Testis (tissue), 3 donors: ENCODE results near the gene ETS1. TPM values are rescaled to one million over a fixed set of nuclear protein-coding genes. Genes with fewer than 3 reads are reported as not detected.

Experiments
- DNase-seq: peaks from one replicate; pipeline ENCODE4 v3.0.0-alpha.2; 2019
- H3K27ac ChIP-seq, 2 donors: fragments of 200-600 bp; sonication (generic); one replicate each; pipeline ENCODE4 v1.5.1; 2019
- H3K27me3 ChIP-seq: fragments of 200-600 bp; sonication (generic); one replicate; pipeline ENCODE4 v1.5.1; 2019
- H3K36me3 ChIP-seq: fragments of 200-600 bp; sonication (generic); one replicate; pipeline ENCODE4 v1.5.1; 2017; ENCODE audit warnings: low read depth; ENCODE audit errors: missing control alignments
- H3K4me1 ChIP-seq: fragments of 200-600 bp; sonication (generic); one replicate; pipeline ENCODE4 v1.5.1; 2019
- H3K4me3 ChIP-seq, 2 donors: fragments of 200-600 bp; sonication (generic); one replicate each; pipeline ENCODE4 v1.5.1; 2017 to 2019
- H3K9me3 ChIP-seq: fragments of 200-600 bp; sonication (generic); one replicate; pipeline ENCODE4 v1.5.1; 2017
- POLR2A ChIP-seq: fragments of 450-650 bp; IDR thresholded peaks from one replicate; pipeline ENCODE4 v1.6.1; 2017; ENCODE audit warnings: antibody characterized with exemption, mild to moderate bottlenecking, moderate library complexity
- WGBS, 2 donors: methylation state at CpG; one replicate each; pipeline ENCODE4 v1.1.5; 2018; 5-methylcytosine and 5-hydroxymethylcytosine counted together
- intact Hi-C: fragments of 100-400 bp; cut with DNase I; formaldehyde crosslinking; loops from one replicate; pipeline ENCODE4 v1.15.1; 2023; ENCODE audit warnings: low total_unique reads
- polyA plus RNA-seq: library from polyadenylated mRNA; stranded (reverse); fragments of 350-450 nt; fragmentation: Illumina TruSeq; extraction: RNeasy Lipid Tissue Mini Kit (QIAGEN cat#74804); gene quantifications from one replicate; pipeline ENCODE4 v1.2.3, GENCODE V29; 2014; ENCODE audit warnings: low read depth, low replicate concordance; ENCODE audit not compliant: insufficient read depth
- total RNA-seq, 2 donors: library from RNA; depleted of rRNA; stranded (reverse); fragments of >200 nt; gene quantifications; one replicate each; pipeline ENCODE4 v1.2.3, GENCODE V29; 2016
- TF ChIP-seq, protein P1 (sequence below), 3 experiments: fragments of 450-650 bp in 2 of 3; fragments of 200-600 bp in 1 of 3; sonication (generic) in 1 of 3; IDR thresholded peaks; one replicate each; pipeline ENCODE4 v1.5.1; 2016 to 2019; ENCODE audit warnings: antibody characterized with exemption in 3 of 3, mild to moderate bottlenecking in 2 of 3, moderate library complexity in 1 of 3

ETS1 gene
- total and polyA plus RNA-seq, 3 donors from 2014 or later = 15.1 to 21.1 (median 15.3) TPM

GRCh38 chr11:128598096-128598495 lies 10.7 kb upstream of the ETS1 start:
- H3K9me3 ChIP-seq = no peaks in the 10 kb centered on the region

DNA sequence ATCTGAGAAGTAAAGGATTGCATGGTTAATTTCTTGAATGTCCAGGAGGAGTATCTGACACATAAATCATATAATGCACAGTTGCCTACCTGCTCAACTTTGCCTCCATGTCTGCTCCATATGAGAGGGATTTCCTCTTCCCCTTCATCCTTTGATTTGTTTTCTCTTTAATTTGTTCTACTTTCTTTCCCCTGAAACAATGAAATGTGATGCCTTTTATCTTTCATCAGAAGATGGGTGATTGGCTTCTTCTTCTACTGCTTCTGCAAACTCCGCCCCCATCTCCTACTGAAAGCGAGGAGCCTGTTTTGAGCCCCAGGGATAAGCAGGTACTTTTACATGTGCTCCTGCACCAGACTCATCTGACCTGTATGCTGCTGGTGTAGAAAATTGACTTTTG lies 9.9 kb upstream of the ETS1 start:
- Histone ChIP-seq H3K27me3 (no peaks in the 10 kb centered on the region), H3K4me3 (no peak overlapping the region), H3K36me3 (no peaks in the 10 kb centered on the region), H3K4me1 (no peaks in the 10 kb centered on the region), H3K27ac (no peak overlapping the region), H3K9me3 (no peaks in the 10 kb centered on the region)
- DNase-seq = no peak
- WGBS, 2 donors = 91 to 96% methylated on average over 2 of the region's 2 CpGs
- intact Hi-C loops = no loop called here
- TF ChIP-seq, protein P1, sequence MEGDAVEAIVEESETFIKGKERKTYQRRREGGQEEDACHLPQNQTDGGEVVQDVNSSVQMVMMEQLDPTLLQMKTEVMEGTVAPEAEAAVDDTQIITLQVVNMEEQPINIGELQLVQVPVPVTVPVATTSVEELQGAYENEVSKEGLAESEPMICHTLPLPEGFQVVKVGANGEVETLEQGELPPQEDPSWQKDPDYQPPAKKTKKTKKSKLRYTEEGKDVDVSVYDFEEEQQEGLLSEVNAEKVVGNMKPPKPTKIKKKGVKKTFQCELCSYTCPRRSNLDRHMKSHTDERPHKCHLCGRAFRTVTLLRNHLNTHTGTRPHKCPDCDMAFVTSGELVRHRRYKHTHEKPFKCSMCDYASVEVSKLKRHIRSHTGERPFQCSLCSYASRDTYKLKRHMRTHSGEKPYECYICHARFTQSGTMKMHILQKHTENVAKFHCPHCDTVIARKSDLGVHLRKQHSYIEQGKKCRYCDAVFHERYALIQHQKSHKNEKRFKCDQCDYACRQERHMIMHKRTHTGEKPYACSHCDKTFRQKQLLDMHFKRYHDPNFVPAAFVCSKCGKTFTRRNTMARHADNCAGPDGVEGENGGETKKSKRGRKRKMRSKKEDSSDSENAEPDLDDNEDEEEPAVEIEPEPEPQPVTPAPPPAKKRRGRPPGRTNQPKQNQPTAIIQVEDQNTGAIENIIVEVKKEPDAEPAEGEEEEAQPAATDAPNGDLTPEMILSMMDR (IDR thresholded peaks at IDR 0.05) = no peak
- TF ChIP-seq POLR2A = no peak

More at GRCh38 chr11:128598096-128598495, 10.7 kb upstream of the ETS1 start:
- H3K27ac ChIP-seq = no peak overlapping the region
- no peak overlapping the region for H3K4me3 ChIP-seq
- no peaks in the 10 kb centered on the region for H3K27me3 ChIP-seq
- DNase-seq = no peak
- no peaks in the 10 kb centered on the region for H3K4me1 ChIP-seq
- WGBS, 2 donors = 86 to 99% methylated on average over 4 of the region's 4 CpGs
- intact Hi-C loops = no loop called here
- H3K36me3 ChIP-seq = no peaks in the 10 kb centered on the region
- TF ChIP-seq, protein P1 (IDR thresholded peaks at IDR 0.05) = no peak
- no peak for TF ChIP-seq POLR2A

GRCh38 chr11:128596250-128596649 lies 8.9 kb upstream of the ETS1 start:
- Histone ChIP-seq H3K9me3 (no peaks in the 10 kb centered on the region), H3K36me3 (no peaks in the 10 kb centered on the region), H3K4me1 (no peaks in the 10 kb centered on the region), H3K27ac (no peak overlapping the region), H3K27me3 (no peaks in the 10 kb centered on the region), H3K4me3 (no peak overlapping the region)
- no peak for DNase-seq
- intact Hi-C loops = no loop called here
- 77 to 81% methylated on average over 2 of the region's 2 CpGs for WGBS, 2 donors
- TF ChIP-seq, protein P1 (IDR thresholded peaks at IDR 0.05) = no peak
- TF ChIP-seq POLR2A = no peak

GRCh38 chr11:128595775-128596174 lies 8.4 kb upstream of the ETS1 start:
- H3K9me3 ChIP-seq = no peaks in the 10 kb centered on the region
- H3K4me3 ChIP-seq = no peak overlapping the region
- H3K36me3 ChIP-seq = no peaks in the 10 kb centered on the region
- WGBS, 2 donors = 39 to 48% methylated on average over 3 of the region's 3 CpGs
- no peak for DNase-seq
- intact Hi-C loops = no loop called here
- no peak overlapping the region for H3K27ac ChIP-seq
- H3K4me1 ChIP-seq = no peaks in the 10 kb centered on the region
- TF ChIP-seq, protein P1 (IDR thresholded peaks at IDR 0.05) = no peak
- TF ChIP-seq POLR2A = no peak
- H3K27me3 ChIP-seq = no peaks in the 10 kb centered on the region

GRCh38 chr11:128595221-128595620 lies 7.9 kb upstream of the ETS1 start:
- WGBS, 2 donors = 54 to 66% methylated on average over 3 of the region's 3 CpGs
- Histone ChIP-seq H3K36me3 (no peaks in the 10 kb centered on the region), H3K27me3 (no peaks in the 10 kb centered on the region), H3K27ac (no peak overlapping the region), H3K4me1 (no peaks in the 10 kb centered on the region), H3K9me3 (no peaks in the 10 kb centered on the region), H3K4me3 (no peak overlapping the region)
- TF ChIP-seq POLR2A = no peak
- TF ChIP-seq, protein P1 (IDR thresholded peaks at IDR 0.05) = no peak
- intact Hi-C loops = no loop called here
- DNase-seq = no peak
